Upper lobe of left lung (tissue), 6 donors: ENCODE data around the gene APBB2. TPM values are rescaled to one million over a fixed set of nuclear protein-coding genes. Genes with fewer than 3 reads are reported as not detected.

Experiments
- ATAC-seq, 2 donors: fragments of 200-7000 bp; cut with Tn5 transposase; one replicate each; pipeline ENCODE4 v1.9.1; 2022; ENCODE audit warnings: mild to moderate bottlenecking in 2 of 2, moderate library complexity in 2 of 2; ENCODE audit not compliant: low FRiP score in 2 of 2
- DNase-seq, 2 donors: peaks; one replicate each; pipeline ENCODE4 v3.0.0-alpha.2; 2019 to 2020
- H3K27ac ChIP-seq, 4 donors: fragments of 200-600 bp; sonication (generic); one replicate each; pipeline ENCODE4 v1.5.1; 2016 to 2019
- H3K27me3 ChIP-seq, 4 donors: fragments of 200-600 bp; sonication (generic); one replicate each; pipeline ENCODE4 v1.5.1; 2017 to 2019
- H3K36me3 ChIP-seq, 4 donors: fragments of 200-600 bp; sonication (generic); one replicate each; pipeline ENCODE4 v1.5.1; 2016 to 2019
- H3K4me1 ChIP-seq, 4 donors: fragments of 200-600 bp; sonication (generic); one replicate each; pipeline ENCODE4 v1.5.1; 2018 to 2019
- H3K4me3 ChIP-seq, 4 donors: fragments of 200-600 bp; sonication (generic); one replicate each; pipeline ENCODE4 v1.5.1; 2017 to 2019; ENCODE audit warnings: mild to moderate bottlenecking in 2 of 4, moderate library complexity in 1 of 4
- H3K9me3 ChIP-seq, 4 donors: fragments of 200-600 bp; sonication (generic); one replicate each; pipeline ENCODE4 v1.5.1; 2018 to 2019
- EP300 ChIP-seq, 4 donors: sonication (generic); formaldehyde crosslinking; IDR thresholded peaks; one replicate each; pipeline ENCODE4 v1.5.1; 2017; ENCODE audit warnings: antibody characterized with exemption in 4 of 4, control low read depth in 2 of 4
- POLR2A ChIP-seq, 4 donors: fragments of 450-650 bp; IDR thresholded peaks; one replicate each; pipeline ENCODE4 v1.5.1; 2016 to 2017; ENCODE audit warnings: antibody characterized with exemption in 4 of 4, mild to moderate bottlenecking in 2 of 4
- POLR2AphosphoS5 ChIP-seq, 2 donors: sonication (generic); formaldehyde crosslinking; IDR thresholded peaks; one replicate each; pipeline ENCODE4 v1.5.1; 2017; ENCODE audit warnings: antibody characterized with exemption in 2 of 2
- WGBS, 2 donors: methylation state at CpG; one replicate each; pipeline ENCODE4 v1.1.5; 2017 to 2018; 5-methylcytosine and 5-hydroxymethylcytosine counted together
- total RNA-seq, 6 donors: library from RNA; depleted of rRNA in 4 of 6; stranded (reverse); fragments of >200 nt in 4 of 6; gene quantifications; one replicate each; pipeline versions ENCODE4 v1.1.0 to v1.2.1, GENCODE V29; 2016 to 2021
- TF ChIP-seq, protein P1 (sequence below), 6 experiments: fragments of 450-650 bp in 4 of 6; fragments of 200-600 bp in 2 of 6; sonication (generic) in 2 of 6; IDR thresholded peaks; one replicate each; pipeline ENCODE4 v1.5.1; 2016 to 2019; ENCODE audit warnings: antibody characterized with exemption in 6 of 6
- donor health status: DM: no; HTN: no; CAD: no; lungs with moderate emphysema.
- donor health status: DM: no; HTN: yes; CAD: no; lungs with severe emphysema.

APBB2 gene
- total RNA-seq, 6 donors from 2014 or later, result 69.5 to 168 (median 102) TPM

DNA sequence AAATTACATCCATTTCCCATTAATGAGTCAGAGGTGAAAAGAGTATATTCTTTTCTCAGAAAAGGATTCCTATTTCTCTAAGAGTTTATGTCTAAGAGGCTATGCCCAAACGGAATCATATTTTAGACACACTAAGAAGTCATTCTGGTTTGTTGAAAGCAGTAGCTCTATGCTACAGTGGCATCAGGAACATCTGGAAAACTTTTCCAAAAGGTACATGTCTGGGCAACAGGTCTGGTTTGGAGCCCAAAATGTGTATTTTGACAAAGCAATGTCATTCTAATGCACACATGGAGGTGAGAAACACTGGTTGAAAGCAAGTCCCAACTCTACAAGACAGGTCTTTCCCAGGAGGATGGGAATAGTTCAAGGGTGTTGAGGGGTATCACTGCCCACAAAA lies 56.1 kb downstream of the APBB2 start:
- Histone ChIP-seq H3K36me3 (no peaks in the 10 kb centered on the region), H3K4me3 (no peak overlapping the region), H3K27me3 (no peaks in the 10 kb centered on the region), H3K27ac (no peak overlapping the region), H3K9me3 (no peaks in the 10 kb centered on the region), H3K4me1 (peaks cover 0 to 5% (median 2%) of the 10 kb centered on the region in 4 donors)
- 70 to 92% methylated on average over 1 of the region's 1 CpG for WGBS, 2 donors
- no peak for ATAC-seq
- TF ChIP-seq POLR2AphosphoS5 (IDR thresholded peaks at IDR 0.05), result no peak
- no peak for TF ChIP-seq POLR2A (IDR thresholded peaks at IDR 0.05)
- TF ChIP-seq, protein P1, sequence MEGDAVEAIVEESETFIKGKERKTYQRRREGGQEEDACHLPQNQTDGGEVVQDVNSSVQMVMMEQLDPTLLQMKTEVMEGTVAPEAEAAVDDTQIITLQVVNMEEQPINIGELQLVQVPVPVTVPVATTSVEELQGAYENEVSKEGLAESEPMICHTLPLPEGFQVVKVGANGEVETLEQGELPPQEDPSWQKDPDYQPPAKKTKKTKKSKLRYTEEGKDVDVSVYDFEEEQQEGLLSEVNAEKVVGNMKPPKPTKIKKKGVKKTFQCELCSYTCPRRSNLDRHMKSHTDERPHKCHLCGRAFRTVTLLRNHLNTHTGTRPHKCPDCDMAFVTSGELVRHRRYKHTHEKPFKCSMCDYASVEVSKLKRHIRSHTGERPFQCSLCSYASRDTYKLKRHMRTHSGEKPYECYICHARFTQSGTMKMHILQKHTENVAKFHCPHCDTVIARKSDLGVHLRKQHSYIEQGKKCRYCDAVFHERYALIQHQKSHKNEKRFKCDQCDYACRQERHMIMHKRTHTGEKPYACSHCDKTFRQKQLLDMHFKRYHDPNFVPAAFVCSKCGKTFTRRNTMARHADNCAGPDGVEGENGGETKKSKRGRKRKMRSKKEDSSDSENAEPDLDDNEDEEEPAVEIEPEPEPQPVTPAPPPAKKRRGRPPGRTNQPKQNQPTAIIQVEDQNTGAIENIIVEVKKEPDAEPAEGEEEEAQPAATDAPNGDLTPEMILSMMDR (IDR thresholded peaks at IDR 0.05), result no peak
- no peak for TF ChIP-seq EP300 (IDR thresholded peaks at IDR 0.05)
- no peak for DNase-seq

DNA sequence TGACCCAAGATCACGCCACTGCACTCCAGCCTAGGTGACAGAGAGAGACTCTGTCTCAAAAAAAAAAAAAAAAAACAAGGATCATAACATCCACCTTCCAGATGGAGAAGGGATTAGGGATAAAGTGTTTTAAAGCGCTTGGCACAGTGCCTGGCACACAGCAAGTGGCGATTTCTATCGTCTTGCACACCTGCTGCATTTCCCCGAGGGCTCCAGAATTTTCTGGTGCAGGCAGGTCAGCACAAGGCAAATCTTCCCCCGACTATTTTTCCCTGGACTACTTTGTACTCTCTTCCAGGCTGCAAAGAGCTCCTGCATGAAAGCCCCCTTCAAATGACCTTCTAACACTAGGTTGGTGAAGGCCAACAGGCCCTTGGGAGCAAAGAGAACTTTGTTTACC lies 57.3 kb downstream of the APBB2 start:
- no peak for ATAC-seq
- Histone ChIP-seq H3K4me3 (no peak overlapping the region), H3K9me3 (no peaks in the 10 kb centered on the region), H3K27me3 (no peaks in the 10 kb centered on the region), H3K27ac (no peak overlapping the region), H3K4me1 (peaks cover 0 to 5% (median 2%) of the 10 kb centered on the region in 4 donors), H3K36me3 (no peaks in the 10 kb centered on the region)
- TF ChIP-seq EP300 (IDR thresholded peaks at IDR 0.05), result no peak
- no peak for TF ChIP-seq POLR2A (IDR thresholded peaks at IDR 0.05)
- TF ChIP-seq POLR2AphosphoS5 (IDR thresholded peaks at IDR 0.05), result no peak
- TF ChIP-seq, protein P1 (IDR thresholded peaks at IDR 0.05), result no peak
- no peak for DNase-seq
- 92 to 93% methylated on average over 6 of the region's 6 CpGs for WGBS, 2 donors

DNA sequence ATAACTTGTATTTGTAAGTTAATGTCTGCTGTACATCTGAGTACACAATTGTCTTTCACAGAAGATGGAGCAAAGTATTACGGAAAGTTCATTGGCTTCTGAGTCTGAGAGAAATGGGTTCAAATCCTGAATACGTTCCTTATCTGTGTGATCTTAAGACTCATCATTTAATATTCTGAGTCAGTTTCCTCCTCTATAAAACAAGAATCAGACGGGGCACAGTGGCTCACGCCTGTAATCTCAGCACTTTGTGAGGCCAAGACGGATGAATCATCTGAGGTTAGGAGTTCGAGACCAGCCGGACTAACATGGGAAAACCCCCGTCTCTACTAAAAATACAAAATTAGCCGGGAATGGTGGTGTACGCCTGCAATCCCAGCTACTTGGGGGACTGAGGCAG lies 57.8 kb downstream of the APBB2 start:
- TF ChIP-seq EP300 (IDR thresholded peaks at IDR 0.05), result no peak
- no peak for TF ChIP-seq POLR2AphosphoS5 (IDR thresholded peaks at IDR 0.05)
- no peak for TF ChIP-seq POLR2A (IDR thresholded peaks at IDR 0.05)
- TF ChIP-seq, protein P1 (IDR thresholded peaks at IDR 0.05), result no peak
- Histone ChIP-seq H3K36me3 (no peaks in the 10 kb centered on the region), H3K4me3 (no peak overlapping the region), H3K4me1 (peaks cover 0 to 5% (median 2%) of the 10 kb centered on the region in 4 donors), H3K27me3 (no peaks in the 10 kb centered on the region), H3K9me3 (no peaks in the 10 kb centered on the region), H3K27ac (no peak overlapping the region)
- no peak for DNase-seq
- 81 to 87% methylated on average over 10 of the region's 10 CpGs for WGBS, 2 donors
- ATAC-seq, result no peak

DNA sequence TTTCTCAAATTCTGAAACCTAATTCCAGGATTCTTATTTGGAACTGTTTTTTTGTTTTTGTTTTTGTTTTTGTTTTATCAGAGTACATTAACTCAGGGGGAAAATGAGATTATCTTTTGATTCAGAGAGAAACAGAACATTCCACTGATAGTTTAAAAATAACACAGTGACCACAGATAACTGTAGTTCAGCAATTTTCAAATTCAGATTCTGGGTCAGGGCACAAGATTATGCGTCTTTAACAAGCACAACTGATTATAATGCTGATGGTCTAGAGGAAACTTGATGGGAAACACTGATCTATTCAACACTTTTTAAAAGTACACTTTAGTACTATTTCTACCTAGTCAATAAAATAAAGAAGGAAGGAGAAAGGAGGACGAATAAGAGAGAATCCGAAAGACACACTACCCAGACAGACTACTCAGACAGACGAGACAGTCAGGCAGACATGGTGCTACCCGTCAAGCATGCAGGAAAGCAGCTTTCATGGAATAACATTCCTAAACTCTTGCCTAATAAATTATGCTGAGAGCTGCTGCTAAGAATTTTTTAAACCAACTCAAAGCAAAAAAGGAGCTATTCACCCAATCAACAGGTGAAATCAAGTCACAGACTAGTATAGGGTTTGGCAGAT lies 59.0 kb downstream of the APBB2 start:
- WGBS, 2 donors, result 65 to 70% methylated on average over 5 of the region's 5 CpGs
- ATAC-seq, result peak in 1 of 2 donors; percentile 88
- DNase-seq, result no peak
- TF ChIP-seq POLR2A (IDR thresholded peaks at IDR 0.05) (no peak), EP300 (IDR thresholded peaks at IDR 0.05) (no peak), POLR2AphosphoS5 (IDR thresholded peaks at IDR 0.05) (no peak)
- TF ChIP-seq, protein P1 (IDR thresholded peaks at IDR 0.05), result no peak
- peaks cover 0 to 5% (median 2%) of the 10 kb centered on the region in 4 donors for H3K4me1 ChIP-seq
- no peaks in the 10 kb centered on the region for H3K36me3 ChIP-seq
- no peak overlapping the region for H3K4me3 ChIP-seq
- peak overlapping the region in 2 of 4 donors; percentile 11 to 46 for H3K27ac ChIP-seq
- no peaks in the 10 kb centered on the region for H3K9me3 ChIP-seq
- H3K27me3 ChIP-seq, result no peaks in the 10 kb centered on the region

DNA sequence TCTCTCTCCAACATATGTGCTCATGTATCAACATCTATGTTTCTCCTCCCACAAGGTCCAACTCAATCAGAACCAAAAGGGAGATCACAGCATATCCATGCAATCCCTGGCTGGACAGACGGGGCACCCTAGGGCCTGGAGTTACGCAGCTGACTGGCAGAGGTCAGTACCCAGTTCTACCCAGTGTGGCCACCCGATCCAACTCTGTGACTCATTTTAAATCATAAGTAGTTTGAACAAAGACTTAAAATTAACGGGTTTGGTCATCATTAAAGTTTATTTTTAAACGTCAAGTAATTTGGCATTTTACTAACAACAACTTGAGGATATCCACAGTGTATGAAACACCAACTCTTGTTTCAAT lies 59.5 kb downstream of the APBB2 start:
- no peaks in the 10 kb centered on the region for H3K9me3 ChIP-seq
- no peak overlapping the region for H3K4me3 ChIP-seq
- H3K27me3 ChIP-seq, result no peaks in the 10 kb centered on the region
- H3K27ac ChIP-seq, result peak overlapping the region in 1 of 4 donors; percentile 46
- no peaks in the 10 kb centered on the region for H3K36me3 ChIP-seq
- WGBS, 2 donors, result 76 to 91% methylated on average over 5 of the region's 5 CpGs
- TF ChIP-seq POLR2A (IDR thresholded peaks at IDR 0.05) (no peak), EP300 (IDR thresholded peaks at IDR 0.05) (no peak), POLR2AphosphoS5 (IDR thresholded peaks at IDR 0.05) (no peak)
- TF ChIP-seq, protein P1 (IDR thresholded peaks at IDR 0.05), result no peak
- no peak for ATAC-seq
- no peak for DNase-seq
- H3K4me1 ChIP-seq, result peaks cover 0 to 5% (median 2%) of the 10 kb centered on the region in 4 donors
